Stimulated activated naive CD8-positive, alpha-beta T cell treated with anti-CD3 and anti-CD28 coated beads, Interleukin-15, Interleukin-2, amounts not matched to agents 100 U/mL and 50 U/mL, for 24 hours (primary cell): ENCODE measurements around the gene ATP1B3.
"Not testable (repeated sequence)": the region's sequence is repeated elsewhere in the genome, so short reads cannot be mapped to it uniquely, and the experiment has no call there.

Experiments used
- ATAC-seq: fragments of 150-1000 bp; cut with Tn5 transposase; one replicate; pipeline ENCODE4 v1.10.0; 2021
- DNase-seq: peaks from one replicate; pipeline ENCODE4 v3.0.0; 2021

The ATP1B3 gene

DNA sequence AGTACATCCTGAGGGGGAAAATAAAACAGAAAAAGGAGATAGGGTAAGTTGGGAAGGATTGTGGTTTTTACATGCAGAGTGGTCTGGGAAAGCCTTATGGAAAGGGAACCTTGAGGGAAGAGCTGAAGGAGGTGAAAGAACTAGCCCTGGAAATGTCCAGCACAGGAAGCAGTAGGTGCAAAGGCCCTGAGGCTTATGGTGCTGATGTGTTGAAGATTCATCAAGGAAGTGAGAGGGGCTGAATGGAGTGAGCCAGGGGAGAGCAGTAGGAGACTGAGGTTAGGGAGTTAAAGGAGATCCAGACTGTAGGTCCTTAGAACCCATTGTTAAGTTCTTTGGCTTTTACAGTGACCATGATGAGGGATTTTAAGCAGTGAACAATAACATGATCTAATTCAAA lies 33.0 kb downstream of the ATP1B3 start:
- DNase-seq: no peak
- no peak for ATAC-seq

DNA sequence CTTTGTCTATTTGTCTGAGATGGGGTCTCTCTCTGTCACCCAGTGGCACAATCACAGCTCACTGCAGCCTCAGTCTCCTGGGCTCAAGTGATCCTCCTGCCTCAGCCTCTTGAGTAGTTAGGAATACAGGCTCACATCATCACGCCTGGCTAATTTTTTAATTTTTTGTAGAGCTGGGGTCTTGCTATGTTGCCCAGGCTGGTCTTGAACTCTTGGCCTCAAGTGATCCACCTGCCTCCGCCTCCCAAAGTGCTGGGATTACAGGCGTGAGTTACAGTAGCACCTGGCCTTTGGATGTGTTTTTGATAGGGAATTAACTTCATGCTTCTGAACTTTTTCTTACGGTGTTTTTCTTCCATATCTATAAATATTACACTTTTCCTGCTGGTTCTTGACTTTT lies 33.5 kb downstream of the ATP1B3 start:
- not testable (repeated sequence) for ATAC-seq, DNase-seq

DNA sequence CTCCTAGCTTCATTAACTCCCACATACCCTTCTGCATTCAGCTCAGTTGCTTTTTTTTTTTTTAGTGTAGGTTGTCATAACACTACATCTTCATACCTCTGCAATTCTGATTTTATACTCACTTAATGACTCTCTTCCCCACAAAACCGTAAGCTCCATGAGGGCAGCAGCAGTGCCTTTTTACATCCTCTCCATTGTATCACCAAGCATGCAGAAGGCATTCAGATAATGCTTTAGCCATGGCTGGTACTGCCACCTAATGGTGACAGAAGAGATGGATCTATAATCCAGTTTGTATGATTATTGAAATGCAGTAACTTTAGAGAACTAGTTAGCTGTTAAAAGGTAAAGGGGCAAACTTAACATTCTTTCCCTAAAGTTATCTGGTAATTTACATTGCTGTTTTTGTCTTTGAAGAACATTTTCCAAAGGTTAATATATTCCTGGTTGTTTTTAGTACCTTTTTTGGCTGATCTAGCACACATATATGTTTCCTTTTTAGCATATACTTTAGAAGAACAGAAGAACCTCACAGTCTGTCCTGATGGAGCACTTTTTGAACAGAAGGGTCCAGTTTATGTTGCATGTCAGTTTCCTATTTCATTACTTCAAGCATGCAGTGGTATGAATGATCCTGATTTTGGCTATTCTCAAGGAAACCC lies 36.8 kb downstream of the ATP1B3 start:
- ATAC-seq: peak; percentile 84
- DNase-seq: peak; percentile 40

DNA sequence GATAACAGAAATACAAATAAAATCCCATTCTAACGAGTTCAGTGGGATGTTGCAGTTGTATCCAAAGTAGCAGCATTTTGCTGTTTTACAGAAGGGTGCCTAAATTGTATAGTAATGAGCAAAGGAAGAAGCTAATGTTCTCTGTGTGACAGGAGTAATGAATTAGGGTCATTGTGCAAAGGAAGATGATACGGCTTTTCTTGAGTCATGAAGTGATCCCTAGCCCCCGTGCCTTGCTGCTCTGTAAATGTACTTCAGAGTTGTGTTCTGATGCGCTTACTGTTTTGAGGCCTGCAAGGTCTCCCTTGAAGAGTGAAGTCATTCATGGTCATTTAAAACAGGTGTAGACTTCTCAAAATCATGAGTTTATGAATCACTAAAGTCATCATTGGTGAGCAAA lies 37.9 kb downstream of the ATP1B3 start:
- ATAC-seq (no peak), DNase-seq (no peak)

DNA sequence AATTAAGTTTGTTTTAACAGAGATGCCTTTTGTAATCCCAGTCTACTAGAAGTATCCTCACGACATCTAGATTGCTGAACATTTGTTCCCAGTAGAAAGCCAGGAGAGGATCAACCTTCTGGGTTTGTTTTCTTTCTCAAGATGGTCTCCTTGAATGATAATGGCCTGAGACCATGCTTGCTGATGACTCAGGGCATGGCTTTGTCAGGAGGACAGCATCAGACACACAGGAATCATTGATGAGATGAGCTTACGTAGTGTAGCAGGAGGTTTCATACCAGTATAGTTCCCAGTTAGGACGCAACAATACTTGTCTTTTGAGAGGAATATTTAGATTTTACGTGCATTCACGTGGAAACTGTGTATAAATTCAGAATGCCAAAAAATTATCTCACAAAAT lies 38.6 kb downstream of the ATP1B3 start:
- DNase-seq: no peak
- no peak for ATAC-seq

DNA sequence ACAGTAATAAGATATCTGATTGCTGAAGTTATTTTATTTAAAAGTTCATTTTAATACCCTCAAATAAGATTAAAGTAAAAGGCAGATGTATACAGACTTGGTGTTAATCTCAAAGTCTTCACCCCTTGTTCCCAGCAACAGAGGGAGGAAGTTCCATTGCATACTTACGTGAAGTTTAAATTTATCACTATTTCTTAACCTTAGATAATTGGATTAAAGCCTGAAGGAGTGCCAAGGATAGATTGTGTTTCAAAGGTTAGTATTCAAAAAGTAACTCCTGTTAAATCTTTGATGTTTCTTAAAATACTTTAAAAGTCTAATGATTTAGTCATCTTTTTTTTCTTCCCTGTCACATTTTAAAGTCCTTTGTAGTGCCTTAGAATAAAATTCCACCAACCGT lies 39.3 kb downstream of the ATP1B3 start:
- ATAC-seq (no peak), DNase-seq (no peak)

DNA sequence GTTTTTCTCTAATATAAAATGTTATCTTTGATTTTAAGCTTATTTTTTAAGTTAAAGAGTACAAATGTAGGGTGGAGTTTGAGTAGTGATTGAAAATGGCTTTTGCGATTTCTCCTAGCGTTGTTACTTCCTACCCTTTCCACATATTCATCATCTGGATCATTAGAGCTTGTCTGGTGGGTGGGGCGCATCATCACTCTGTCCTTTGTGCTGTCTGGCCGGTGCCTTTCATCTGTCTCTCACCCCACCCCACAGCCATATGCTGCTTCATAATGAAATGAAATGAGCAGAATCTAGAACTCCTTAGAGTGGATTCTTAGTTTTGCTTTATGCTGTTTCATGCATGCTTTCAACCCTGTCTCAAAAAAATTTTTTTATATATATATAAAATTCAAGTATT lies 44.3 kb downstream of the ATP1B3 start:
- ATAC-seq (no peak), DNase-seq (no peak)

DNA sequence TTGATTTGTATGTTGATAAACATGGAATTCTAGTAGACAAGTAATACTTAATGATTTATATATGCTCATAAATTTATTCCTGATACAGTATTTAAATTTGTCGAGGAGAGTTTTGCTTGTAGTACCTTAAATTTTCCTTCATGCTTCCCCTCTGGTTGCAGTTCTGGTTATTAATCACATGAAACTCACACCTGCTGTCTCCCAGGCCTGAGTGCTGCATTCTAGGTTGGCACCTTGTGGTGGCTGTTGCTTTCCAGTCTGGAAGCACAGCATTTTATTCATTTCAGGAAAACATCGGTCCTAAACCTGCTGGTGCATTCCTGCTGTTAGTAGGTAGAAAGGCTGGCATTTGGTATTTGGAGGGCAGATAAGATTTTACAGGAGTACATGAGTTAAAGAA lies 44.9 kb downstream of the ATP1B3 start:
- ATAC-seq: no peak
- DNase-seq: no peak

DNA sequence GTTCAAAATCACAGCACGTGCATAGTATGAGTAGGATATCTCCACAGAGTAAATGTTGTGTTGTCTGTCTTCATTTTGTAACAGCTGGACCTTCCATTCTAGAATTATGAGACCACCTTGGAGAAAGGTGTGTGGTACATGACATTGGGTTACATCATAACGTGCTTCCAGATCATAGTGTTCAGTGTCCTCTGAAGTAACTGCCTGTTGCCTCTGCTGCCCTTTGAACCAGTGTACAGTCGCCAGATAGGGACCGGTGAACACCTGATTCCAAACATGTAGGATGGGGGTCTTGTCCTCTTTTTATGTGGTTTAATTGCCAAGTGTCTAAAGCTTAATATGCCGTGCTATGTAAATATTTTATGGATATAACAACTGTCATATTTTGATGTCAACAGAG lies 49.2 kb downstream of the ATP1B3 start:
- not testable (repeated sequence) for DNase-seq, ATAC-seq

DNA sequence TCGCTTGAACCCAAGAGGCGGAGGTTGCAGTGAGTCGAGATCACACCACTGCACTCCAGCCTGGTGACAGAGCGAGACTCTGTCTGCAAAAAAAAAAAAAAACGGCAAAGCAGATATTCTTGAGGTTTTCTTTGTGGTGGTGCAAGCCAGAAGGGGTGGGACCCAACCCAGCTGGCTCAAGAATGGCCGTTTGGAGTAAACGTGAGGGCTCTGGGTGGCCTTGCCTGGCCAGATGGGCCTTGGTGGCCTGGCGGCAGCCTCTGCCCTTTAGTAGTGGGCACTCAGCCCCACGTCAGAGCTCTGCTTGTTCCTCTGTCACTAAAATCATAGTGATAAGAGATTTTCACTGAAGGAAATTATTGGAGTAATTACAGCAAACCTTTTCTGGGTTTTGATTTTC lies 50.5 kb downstream of the ATP1B3 start:
- ATAC-seq (no peak), DNase-seq (no peak)

DNA sequence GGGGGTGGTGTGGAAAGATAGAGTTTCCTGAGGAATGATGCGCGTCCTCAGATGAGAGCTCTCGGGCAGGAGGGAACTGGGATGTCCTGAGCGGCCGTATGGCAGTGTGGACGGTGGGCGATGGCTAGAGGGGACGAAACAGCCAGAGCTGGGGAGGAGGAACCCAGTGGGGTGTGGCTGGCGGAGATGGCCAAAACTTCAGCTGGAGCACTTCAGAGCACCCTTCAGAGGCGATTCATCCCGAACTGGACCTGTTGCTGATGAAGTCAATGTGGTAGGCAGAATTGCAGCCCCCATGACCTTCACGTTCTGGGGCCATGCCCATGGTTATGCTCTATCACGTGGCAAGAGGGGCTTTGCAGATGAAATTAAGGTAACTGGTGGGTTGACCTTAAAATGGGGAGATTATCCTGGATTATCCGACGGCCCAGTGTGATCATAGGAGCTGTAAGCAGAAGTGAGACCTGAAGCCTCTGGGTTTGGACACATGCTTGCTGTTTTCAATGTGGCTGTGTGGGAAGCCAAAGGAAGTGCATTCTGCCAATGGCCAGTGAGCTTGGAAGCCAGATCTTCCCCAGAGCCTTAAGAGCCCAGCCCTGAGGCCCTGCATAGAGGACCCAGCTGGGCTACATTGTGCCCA lies 52.3 kb downstream of the ATP1B3 start:
- no peak for ATAC-seq
- DNase-seq: no peak

DNA sequence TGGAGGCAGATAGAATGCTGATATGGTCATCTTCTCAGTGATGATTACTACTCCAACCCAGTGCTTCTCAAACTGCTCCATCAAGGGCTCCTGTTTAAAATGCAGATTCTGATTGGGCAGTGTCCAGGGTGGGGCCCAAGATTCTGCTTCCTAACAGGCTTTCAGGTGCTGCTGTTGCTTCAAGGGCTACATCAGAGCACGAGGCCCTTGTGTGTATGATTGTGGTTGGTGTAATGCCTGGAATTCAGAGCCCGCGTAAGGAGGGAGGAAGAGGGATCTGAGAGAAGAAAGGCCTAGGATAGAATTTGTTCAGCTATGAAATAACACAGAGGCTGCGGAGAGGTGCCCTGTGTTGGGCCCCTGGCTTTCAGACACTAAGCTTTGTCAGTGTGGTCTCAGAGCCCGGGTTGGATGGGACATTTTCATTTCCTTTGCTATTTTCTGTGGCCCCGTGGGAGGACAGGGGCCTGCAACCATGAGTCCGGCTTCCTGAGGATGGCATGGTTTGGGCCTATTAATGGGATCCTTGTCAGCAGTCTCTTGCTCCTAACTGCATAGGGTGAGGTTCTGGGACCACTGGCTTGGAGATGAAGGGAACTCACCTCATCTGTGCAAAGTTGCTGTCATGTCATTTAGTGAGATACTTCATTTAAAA lies 53.0 kb downstream of the ATP1B3 start:
- ATAC-seq (no peak), DNase-seq (no peak)

DNA sequence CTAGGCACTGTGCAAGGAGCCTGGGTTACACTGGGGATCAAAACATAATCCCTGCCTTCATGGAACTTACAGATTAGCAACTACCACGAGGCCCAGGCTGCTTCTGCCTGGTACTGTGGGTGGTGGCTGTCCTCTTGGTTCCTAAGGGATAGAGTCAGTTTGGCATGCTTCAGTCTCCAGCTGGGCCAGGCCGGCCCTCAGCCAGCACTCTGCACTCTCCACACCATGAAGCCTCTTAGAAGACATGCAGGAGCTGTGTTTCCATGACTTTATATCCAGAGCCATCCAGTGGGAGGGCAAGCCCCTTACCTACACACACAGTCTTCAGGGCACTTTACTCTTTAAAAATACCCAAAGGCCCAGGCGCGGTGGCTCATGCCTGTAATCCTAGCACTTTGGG lies 54.4 kb downstream of the ATP1B3 start:
- DNase-seq (no peak), ATAC-seq (peak; percentile 20)

DNA sequence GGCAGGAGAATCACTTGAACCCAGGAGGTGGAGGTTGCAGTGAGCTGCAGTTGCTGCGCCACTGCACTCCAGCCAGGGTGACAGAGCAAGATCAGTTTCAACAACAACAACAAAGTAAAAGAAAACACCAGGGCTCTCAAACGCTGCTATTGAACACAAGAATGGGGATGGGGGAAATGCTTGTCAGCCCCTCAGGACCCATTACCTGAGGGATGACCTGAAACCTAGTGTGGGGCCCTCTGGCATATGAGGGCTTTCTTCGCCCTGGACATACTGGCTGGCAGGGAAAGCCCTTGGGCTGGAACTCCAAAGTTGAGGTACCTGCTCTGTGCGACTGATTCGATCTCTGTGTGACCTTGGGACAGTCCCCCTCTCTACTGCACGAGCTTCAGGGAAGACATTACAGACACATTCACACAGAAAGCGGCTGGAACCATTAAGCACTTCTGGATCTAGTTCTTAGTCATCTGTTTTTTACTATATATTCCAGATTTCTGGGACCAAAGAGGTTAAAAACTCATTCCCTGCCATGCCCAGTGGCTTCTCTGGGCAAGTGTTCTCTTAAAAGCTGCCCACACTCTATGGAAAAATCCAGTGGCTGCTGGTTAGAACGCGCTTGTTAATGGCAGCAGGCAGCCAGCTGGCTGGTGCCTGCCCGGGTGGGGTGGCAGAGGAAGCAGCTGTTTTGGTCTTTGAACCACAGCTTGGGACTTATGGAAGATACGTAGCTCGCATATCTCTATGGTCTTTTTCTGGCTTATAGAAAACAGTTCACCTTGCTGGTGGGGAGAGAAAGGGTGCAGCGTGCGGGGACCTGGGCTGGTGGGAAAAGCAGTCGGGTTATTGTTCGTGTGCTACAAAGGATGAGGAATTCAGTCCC lies 57.2 kb downstream of the ATP1B3 start:
- DNase-seq (no peak), ATAC-seq (no peak)

DNA sequence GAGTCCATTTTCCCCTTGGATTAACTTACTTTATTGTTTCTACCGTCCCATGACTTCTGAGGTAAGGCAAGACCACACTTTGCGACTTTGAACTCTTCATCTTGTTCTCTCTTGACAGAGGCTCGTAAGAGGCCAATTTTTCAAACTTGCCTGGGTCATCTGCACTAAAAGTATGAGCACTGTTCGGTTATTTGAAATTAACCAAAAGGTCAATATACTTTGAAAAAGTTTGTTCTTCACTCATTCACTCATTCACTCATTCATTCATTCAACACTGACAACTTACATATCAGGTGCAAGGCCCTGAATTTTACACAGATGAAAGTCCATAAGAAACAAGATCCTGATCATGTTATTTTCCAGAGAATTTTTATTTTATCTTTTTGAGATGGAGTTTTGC lies 57.9 kb downstream of the ATP1B3 start:
- no peak for ATAC-seq

DNA sequence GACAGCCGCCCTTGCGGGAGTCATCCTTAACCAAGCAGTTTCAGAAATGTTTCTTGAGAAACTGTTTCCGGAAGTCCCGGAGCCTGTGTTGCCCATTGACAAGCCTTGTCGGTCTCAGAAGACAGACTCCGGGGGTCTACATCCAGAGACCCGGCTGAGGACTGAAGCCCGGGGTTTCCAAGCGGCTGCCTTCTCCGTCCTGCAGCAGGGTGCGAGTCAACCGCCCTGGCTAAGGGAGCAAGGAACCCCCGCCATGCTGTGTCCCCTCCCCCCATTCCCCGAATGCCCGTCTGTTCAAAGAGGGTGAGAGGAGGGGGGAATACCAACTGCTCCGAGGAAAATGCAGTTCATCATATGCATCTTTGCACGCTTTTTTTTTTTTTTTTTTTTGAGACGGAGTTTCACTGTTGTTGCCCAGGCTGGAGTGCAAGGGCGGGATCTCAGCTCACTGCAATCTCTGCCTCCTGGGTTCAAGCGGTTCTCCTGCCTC lies 61.6 kb downstream of the ATP1B3 start:
- DNase-seq: no peak
- no peak for ATAC-seq

More for the DNA sequence above, 57.9 kb downstream of the ATP1B3 start:
- no peak for DNase-seq

DNA sequence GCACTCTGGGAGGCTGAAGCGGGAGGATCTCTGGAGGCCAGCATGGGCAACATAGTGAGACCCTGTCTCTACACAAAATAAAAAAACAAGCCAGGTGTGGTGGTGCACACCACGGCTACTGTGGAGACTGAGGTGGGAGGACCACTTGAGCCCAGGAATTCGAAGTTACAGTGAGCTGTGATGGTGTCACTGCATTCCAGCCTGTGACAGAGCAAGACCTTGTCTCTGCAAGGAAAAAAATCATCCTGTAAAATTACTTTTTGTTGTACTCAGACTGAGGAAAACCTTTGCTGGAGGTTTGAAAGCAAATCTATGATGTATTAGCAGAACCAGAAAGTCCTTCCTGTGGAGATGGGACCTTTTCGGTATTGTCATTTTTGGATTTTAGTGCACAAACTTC lies 63.3 kb downstream of the ATP1B3 start:
- DNase-seq: no peak
- no peak for ATAC-seq

DNA sequence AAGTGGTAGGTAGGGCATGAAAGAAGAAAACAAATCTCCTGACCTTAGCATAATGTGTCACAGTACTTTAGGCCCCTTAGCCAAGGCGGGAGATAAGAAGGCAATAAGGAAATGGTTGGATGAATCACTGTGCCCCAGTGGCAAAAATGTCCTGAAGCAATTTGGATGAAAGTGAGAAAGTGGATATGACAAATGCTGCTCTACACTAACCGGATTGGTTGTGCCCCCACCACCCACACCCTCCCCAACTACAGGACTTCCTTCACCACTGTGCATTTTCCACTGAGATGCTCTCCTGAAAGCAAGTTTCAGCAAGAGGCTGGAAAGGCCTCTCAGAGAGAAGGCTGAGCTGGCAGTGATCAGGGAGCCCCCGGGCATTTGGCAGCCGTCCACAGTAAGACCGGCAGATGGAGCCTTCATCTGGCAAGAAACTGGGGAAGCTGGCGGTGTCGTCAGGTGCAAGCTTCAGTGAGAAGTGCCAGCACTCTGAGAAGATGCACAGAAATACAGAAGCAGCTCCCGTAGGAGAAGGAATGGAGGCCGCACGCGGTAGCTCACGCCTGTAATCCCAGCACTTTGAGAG lies 63.8 kb downstream of the ATP1B3 start:
- ATAC-seq (peak; percentile 93), DNase-seq (peak; percentile 59)

DNA sequence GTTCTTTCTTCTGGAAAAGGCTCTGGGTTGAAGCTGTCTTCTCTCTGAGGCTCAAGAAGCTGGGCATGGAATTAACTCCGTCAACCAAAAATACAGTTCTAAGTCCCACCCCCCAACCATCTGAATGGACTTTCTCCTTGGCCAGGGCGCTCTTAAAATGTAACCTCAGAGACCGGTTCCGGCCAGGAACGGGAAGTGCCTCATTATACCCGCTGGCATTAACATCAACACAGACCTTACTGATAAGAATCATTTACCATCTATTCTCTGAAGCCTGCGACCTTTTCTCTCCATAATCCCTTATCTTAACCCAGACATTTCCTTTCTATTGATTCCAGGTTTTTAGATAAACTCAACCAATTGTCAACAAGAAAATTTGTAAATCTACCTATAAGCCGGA lies 64.7 kb downstream of the ATP1B3 start:
- no peak for ATAC-seq
- no peak for DNase-seq

DNA sequence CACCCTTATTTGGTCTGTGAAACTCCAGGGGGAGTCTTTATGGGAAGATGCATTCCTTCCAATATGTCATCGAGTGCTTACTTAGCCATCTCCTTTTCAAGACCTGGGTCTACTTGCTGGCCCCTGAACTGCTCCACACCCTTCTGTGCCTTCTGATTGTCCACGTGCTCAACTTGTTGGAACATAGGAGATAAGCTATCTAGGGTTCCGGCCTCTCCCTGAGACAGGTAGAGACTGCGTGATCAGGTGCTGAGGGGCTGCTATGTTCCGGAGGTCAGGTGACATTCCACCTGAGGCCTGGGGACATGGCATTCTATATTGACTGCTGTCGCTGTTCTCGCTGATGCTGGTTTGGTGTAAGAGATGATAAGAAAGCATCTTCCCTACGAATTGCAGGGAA lies 65.6 kb downstream of the ATP1B3 start:
- DNase-seq (no peak), ATAC-seq (no peak)

DNA sequence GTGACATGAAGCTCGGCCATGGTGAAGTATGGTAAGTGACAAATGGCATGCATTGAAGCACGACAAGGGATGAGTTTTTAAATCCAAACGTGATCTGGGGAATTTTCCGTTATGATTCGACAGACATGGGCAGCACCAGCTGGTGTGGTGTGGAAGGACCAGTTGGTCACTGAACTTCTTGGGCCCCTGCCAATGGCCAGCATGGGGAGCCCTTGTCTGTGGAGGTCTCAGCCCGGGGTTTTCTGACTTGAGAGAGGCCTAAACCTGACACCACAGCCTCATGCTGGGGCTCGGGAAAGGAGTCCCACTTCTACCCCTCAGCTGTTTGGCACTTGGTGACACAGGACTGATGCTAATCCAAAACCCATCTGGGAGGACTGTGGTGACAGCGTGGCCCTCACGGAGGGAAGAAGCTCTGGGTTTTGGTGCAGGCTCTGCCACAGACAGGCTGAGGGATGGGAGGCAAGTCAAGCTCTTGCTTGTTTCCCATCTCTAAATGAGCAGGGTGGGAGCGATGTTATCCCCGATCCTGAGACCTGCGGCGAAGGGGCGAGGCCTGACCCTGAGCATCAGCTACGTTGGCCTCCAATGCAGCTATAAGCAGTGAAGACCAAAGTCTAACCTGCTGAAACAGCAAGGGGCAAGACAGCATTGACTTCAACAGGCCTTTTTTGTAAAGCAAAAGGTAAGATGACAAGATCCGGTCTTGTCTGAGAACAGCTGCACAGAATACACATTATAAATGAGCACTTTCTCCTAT lies 69.5 kb downstream of the ATP1B3 start:
- ATAC-seq: no peak
- DNase-seq: no peak
